Suprapubic skin (tissue), 3 donors: ENCODE results near the gene FAM83B.

ENCODE experiments used
- EP300 ChIP-seq: sonication (generic); formaldehyde crosslinking; IDR thresholded peaks from one replicate; pipeline ENCODE4 v1.6.1; 2017; ENCODE audit warnings: antibody characterized with exemption
- POLR2A ChIP-seq, 2 donors: fragments of 450-650 bp; IDR thresholded peaks; one replicate each; pipeline ENCODE4 v1.6.1; 2017; ENCODE audit warnings: antibody characterized with exemption in 2 of 2, mild to moderate bottlenecking in 2 of 2, moderate library complexity in 2 of 2
- TF ChIP-seq, protein P1 (sequence below), 2 donors: fragments of 200-600 bp in 1 of 2; fragments of 450-650 bp in 1 of 2; sonication (generic) in 1 of 2; IDR thresholded peaks; one replicate each; pipeline ENCODE4 v1.5.1; 2016 to 2019; ENCODE audit warnings: antibody characterized with exemption in 2 of 2, mild to moderate bottlenecking in 1 of 2, moderate library complexity in 1 of 2

DNA sequence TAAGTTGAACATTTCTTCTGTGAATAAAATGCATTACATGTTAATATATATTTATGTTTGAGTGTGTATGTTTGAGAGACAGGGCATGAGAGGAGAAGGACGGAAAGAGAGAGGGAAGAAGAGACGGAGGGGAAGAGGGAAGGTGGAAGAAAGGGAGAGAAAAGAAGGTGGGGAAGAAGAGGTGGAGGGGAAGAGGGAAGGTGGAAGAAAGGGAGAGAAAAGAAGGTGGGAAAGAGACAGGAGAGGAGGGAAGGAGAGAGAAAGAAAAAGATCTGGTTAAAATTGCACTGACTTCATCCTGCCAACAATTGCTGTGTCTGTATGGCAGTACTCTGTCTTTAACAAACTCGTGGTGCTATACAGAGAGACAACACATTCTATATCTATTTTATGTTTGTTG, 29.0 kb downstream of the FAM83B start:
- TF ChIP-seq EP300: no peak
- TF ChIP-seq, protein P1, sequence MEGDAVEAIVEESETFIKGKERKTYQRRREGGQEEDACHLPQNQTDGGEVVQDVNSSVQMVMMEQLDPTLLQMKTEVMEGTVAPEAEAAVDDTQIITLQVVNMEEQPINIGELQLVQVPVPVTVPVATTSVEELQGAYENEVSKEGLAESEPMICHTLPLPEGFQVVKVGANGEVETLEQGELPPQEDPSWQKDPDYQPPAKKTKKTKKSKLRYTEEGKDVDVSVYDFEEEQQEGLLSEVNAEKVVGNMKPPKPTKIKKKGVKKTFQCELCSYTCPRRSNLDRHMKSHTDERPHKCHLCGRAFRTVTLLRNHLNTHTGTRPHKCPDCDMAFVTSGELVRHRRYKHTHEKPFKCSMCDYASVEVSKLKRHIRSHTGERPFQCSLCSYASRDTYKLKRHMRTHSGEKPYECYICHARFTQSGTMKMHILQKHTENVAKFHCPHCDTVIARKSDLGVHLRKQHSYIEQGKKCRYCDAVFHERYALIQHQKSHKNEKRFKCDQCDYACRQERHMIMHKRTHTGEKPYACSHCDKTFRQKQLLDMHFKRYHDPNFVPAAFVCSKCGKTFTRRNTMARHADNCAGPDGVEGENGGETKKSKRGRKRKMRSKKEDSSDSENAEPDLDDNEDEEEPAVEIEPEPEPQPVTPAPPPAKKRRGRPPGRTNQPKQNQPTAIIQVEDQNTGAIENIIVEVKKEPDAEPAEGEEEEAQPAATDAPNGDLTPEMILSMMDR (IDR thresholded peaks at IDR 0.05): no peak
- TF ChIP-seq POLR2A (IDR thresholded peaks at IDR 0.05): no peak
